Right cardiac atrium (tissue), 5 donors: ENCODE results near the gene GGPS1. TPM values are rescaled to one million over a fixed set of nuclear protein-coding genes. Genes with fewer than 3 reads are reported as not detected.
"Not testable (repeated sequence)": the region's sequence is repeated elsewhere in the genome, so short reads cannot be mapped to it uniquely, and the experiment has no call there.

Experiments used
- ATAC-seq, 2 donors: fragments of 200-7000 bp; cut with Tn5 transposase; one replicate each; pipeline versions ENCODE4 v1.8.0 to v1.9.1; 2020; ENCODE audit warnings: moderate library complexity in 2 of 2, mild to moderate bottlenecking in 1 of 2
- DNase-seq, 3 donors: peaks; one replicate each; pipeline ENCODE4 v3.0.0-alpha.2; 2020
- H3K27ac ChIP-seq: one replicate; pipeline ENCODE4 v1.5.1; 2013; ENCODE audit warnings: mild to moderate bottlenecking, low read length, control low read depth, moderate library complexity
- H3K27me3 ChIP-seq: one replicate; pipeline ENCODE4 v1.6.1; 2013; ENCODE audit not compliant: control insufficient read depth, insufficient read depth
- H3K4me1 ChIP-seq: one replicate; pipeline ENCODE4 v1.6.1; 2013; ENCODE audit warnings: low read length; ENCODE audit not compliant: control insufficient read depth, insufficient read depth
- H3K4me3 ChIP-seq: one replicate; pipeline ENCODE4 v1.5.1; 2013; ENCODE audit warnings: low read length, control low read depth
- H3K9me3 ChIP-seq: one replicate; pipeline ENCODE4 v1.6.1; 2013; ENCODE audit warnings: low read length; ENCODE audit not compliant: control insufficient read depth
- WGBS: extraction: QIAGEN DNeasy Blood & Tissue Kit; methylation state at CpG from one replicate; pipeline ENCODE4 v1.1.7; 2013; 5-methylcytosine and 5-hydroxymethylcytosine counted together
- intact Hi-C, 4 donors: fragments of 100-400 bp; cut with DNase I; formaldehyde crosslinking; loops; one replicate each; pipeline versions ENCODE4 v1.11.0 to v1.14.0; 2022 to 2023
- polyA plus RNA-seq: library from polyadenylated mRNA; stranded (reverse); fragments of 200-250 nt; gene quantifications from one replicate; pipeline ENCODE4 v1.2.3, GENCODE V29; 2013
- total RNA-seq, 4 donors: library from RNA; stranded (reverse); fragmentation: NEBNext Ultra II Directional; extraction: Animal tissue kit (Norgen Biotek cat#: 25700); gene quantifications; one replicate each; pipeline ENCODE4 v1.2.1, GENCODE V29; 2021
- donor health status: healthy with polysubstance abuse.
- donor health status: DM: no; HTN: yes; CAD: no.
- donor health status: DM: no; HTN: no; CAD: no.
- donor health status: DM: no; HTN: yes; CAD: no; lungs with severe emphysema.
- donor health status: DM: yes; HTN: yes; CAD: no.

The GGPS1 gene
- total and polyA plus RNA-seq, 5 donors, result 22.0 to 33.5 (median 29.9) TPM

DNA sequence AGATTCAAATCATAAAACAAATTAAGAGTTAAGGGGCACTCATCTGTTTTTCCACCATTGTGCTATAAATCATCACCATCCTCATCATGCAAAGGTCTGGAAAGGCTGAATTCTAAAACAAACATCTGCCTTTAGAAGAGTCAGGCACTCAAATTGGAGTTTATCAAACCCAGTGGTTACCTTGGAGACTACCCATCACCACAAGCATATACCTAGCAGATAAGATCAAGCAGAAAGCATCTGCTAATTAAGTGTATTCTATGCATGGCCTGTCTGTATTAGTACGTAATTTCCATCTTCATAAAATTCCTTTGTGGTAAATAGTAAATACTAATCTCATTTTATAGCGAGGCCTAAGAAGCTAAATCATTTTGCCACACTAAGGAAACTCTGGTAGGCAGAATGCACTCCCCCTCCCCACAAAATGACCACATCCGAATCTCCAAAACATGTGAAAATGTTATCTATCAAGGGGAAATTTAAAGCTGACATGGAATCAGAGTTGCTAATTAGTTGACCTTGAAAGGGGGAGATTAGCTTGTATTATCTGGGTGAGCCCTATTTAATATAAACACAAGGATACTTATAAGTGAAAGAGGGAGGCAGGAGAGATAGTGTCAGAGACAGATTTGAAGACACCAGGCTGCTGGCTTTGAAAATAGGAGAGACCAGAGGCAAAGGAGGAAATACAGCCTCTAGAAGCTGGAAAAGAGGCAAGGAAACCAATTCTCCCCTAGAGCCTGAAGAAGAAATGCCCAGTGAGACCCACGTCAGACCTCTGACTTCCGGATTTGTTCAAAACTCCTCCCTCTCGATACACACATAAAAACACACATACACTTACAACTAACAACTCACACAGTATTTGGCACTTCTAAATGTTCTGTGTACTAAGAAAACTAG lies 23.6 kb upstream of the GGPS1 start:
- peaks cover 6% of the 10 kb centered on the region for H3K4me1 ChIP-seq
- no peak overlapping the region for H3K4me3 ChIP-seq
- no peaks in the 10 kb centered on the region for H3K9me3 ChIP-seq
- H3K27ac ChIP-seq, result no peak overlapping the region
- WGBS, result 27% methylated on average over 6 of the region's 6 CpGs
- intact Hi-C loops, result no loop called here
- DNase-seq, result no peak
- H3K27me3 ChIP-seq, result no peaks in the 10 kb centered on the region
- peak; percentile 50 to 59 for ATAC-seq

DNA sequence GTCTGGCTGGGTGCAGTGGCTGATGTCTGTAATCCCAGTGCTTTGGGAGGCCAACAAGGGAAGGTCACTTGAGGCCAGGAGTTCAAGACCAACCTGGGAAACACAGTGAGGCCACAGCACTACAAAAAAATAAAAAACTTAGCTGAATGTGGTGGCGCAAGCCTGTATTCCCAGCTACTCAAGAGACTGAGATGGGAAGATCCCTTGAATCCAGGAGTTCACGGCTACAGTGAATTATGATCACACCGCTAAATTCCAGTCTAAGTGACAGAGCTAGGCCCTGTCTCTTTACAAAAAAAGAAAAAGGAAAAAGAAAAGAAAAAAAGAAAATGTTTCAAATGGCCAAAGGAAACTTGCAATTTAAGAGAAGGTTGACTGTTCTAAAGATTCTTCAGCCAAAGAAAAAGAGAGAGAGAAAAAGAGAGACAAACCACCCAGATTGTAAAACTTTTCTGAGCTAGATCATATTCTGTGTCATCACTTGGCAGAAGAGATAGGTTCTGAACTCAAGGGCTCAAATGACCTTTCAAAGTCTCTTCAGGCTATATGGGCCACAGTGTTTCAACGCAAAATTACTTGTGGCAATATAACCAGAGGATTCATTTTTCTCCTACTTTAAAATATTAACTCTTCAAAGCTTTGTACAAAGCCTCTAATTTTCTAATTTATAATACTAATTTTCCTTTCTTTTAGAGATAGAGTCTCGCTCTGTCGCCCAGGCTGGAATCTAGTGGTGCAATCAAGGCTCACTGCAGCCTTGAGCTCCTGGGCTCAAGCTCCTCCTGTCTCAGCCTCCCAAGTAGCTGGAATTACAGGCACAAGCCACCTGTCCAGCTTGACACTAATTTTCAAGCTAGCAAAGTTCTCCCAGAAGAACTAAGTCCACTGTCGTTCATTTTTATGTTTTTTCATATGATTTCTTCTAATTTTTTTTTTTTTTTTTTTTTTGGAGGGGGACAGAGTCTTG lies 20.9 kb upstream of the GGPS1 start:
- intact Hi-C loops, result no loop called here
- ATAC-seq, result peak in 1 of 2 donors; percentile 49
- DNase-seq, result no peak
- Histone ChIP-seq H3K9me3 (no peaks in the 10 kb centered on the region), H3K4me3 (no peak overlapping the region), H3K4me1 (peaks cover 4% of the 10 kb centered on the region), H3K27me3 (no peaks in the 10 kb centered on the region), H3K27ac (no peak overlapping the region)
- WGBS, result 80% methylated on average over 7 of the region's 7 CpGs

DNA sequence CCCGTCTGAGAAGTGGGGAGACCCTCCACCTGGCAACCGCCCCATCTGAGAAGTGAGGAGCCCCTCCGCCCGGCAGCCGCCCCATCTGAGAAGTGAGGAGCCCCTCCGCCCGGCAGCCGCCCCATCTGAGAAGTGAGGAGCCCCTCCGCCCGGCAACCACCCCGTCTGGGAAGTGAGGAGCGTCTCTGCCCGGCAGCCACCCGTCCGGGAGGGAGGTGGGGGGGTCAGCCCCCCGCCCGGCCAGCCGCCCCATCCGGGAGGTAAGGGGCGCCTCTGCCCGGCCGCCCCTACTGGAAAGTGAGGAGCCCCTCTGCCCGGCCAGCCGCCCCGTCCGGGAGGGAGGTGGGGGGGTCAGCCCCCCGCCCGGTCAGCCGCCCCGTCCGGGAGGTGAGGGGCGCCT lies 19.2 kb upstream of the GGPS1 start:
- 94% methylated on average over 32 of the region's 32 CpGs for WGBS

DNA sequence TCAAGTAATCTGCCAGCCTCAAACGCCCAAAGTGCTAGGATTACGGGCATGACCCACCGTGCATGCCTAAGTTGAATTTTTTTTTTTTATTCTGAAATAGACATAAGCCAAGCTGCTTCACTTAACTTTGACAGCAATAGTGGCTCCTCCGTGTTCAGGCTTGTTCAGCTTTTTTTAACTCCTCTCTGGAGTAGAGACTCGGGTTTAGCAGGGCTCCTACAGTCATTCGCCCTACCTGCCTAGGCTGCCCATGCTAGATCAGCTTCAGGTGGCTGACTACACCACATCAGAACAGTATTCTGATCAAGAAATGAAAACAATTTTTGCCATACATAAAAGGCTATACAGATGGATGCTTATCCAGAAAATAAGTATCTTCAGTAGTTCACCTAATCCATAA lies 15.1 kb upstream of the GGPS1 start:
- DNase-seq (no peak), ATAC-seq (no peak)
- WGBS, result 60% methylated on average over 6 of the region's 6 CpGs
- Histone ChIP-seq H3K27ac (no peak overlapping the region), H3K4me3 (no peak overlapping the region), H3K4me1 (peaks cover 10% of the 10 kb centered on the region), H3K27me3 (no peaks in the 10 kb centered on the region), H3K9me3 (no peaks in the 10 kb centered on the region)
- intact Hi-C loops, result no loop called here

More for the DNA sequence above, 19.2 kb upstream of the GGPS1 start:
- intact Hi-C loops, H3K9me3 ChIP-seq, H3K4me3 ChIP-seq, ATAC-seq, H3K27me3 ChIP-seq, DNase-seq, H3K27ac ChIP-seq: not testable (repeated sequence)
- peaks cover 11% of the 10 kb centered on the region for H3K4me1 ChIP-seq

DNA sequence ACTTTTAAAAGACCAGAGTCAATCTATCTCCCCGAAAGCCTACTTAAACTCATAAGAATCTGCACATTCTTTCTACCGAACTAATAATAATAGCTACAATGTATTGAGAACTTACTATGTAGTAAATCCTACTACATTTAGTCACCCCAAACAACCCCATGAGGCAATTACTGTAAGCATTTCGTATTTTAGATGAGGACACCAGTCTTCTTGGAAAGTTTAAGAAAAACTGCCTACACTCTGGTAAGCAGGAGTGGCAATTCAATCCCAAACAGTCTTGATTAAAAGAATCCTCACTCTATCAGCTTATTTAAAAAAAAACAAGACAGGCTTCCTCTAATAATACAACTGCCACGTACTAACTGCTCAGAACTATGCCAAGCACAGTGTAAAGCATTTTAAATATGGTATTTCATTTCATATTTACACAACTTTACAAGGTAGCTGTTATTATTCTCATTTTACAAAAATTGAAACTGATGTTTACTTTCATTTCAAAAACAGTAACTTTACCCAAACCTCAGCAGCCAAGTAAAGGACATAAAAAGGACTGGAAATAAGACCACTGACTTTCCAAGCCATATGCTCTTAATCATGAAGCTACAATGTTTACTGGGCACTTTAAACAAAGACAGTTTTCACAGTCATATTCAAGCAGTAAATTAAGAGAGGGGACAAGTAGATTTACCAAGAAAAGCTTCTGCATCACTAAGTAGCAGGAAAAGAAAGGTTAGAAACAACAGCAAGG lies 14.3 kb upstream of the GGPS1 start:
- Histone ChIP-seq H3K4me3 (no peak overlapping the region), H3K9me3 (no peaks in the 10 kb centered on the region), H3K4me1 (peaks cover 10% of the 10 kb centered on the region), H3K27me3 (no peaks in the 10 kb centered on the region), H3K27ac (no peak overlapping the region)
- DNase-seq (no peak), ATAC-seq (no peak)
- intact Hi-C loops, result no loop called here
- 49% methylated on average over 4 of the region's 4 CpGs for WGBS

DNA sequence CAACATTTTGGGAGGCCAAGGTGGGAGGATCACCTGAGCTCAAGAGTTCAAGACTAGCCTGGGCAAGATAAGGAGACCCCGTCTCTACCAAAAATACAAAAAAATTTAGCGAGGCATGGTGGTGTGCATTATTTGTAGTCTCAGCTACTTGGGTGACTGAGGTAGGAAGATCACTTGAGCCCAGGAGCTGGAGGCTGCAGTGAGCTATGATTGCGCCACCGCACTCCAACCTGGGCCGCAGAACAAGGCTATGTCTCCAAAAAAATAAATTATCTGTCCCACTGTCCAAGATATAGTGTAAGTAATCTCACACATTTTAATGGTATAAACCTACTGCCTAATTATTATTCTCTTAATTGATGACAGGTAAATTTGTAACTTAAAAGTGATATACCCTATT lies 13.2 kb upstream of the GGPS1 start:
- no peak for ATAC-seq
- Histone ChIP-seq H3K4me3 (no peak overlapping the region), H3K9me3 (no peaks in the 10 kb centered on the region), H3K27me3 (no peaks in the 10 kb centered on the region), H3K27ac (no peak overlapping the region), H3K4me1 (peaks cover 10% of the 10 kb centered on the region)
- intact Hi-C loops, result no loop called here
- DNase-seq, result no peak
- 97% methylated on average over 5 of the region's 5 CpGs for WGBS

DNA sequence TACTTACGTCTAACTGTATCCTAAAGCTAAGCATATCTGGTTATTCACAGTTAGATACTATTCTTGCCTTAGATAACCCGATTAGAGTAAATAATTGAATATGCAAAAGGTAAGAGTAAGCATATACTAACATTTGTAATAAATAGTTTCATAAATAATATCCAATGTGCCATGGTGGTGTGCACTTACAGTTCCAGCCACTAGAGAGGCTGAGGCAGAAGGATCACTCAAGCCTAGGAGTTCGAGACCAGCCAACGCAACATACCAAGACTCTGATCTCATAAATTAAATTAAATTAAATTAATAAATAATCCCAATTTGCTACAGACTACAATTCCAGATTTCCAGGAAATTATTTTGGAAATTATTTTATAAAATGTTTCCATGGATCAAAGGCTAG lies 12.6 kb upstream of the GGPS1 start:
- 97% methylated on average over 4 of the region's 4 CpGs for WGBS
- DNase-seq, result no peak
- Histone ChIP-seq H3K27me3 (no peaks in the 10 kb centered on the region), H3K9me3 (no peaks in the 10 kb centered on the region), H3K4me3 (no peak overlapping the region), H3K4me1 (peaks cover 13% of the 10 kb centered on the region), H3K27ac (no peak overlapping the region)
- ATAC-seq, result no peak
- intact Hi-C loops, result no loop called here

DNA sequence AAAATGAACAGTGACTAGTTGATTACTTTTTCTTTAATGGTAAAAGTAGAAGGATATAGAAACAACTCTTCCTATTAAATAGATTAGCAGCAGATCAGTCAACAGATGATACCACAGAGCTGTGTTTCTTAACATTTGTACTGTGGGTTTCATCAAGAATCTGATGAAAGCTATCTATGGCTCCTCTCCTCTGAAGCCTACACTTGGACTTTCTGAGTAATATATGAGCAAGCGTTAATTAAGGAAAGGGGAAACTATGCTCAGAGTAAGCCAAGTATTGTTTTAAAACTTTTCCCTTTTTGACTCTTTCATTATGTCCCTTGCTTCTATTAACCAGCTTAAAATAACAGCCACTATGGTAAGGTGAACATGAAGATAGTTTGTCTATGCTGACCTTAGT lies 11.2 kb upstream of the GGPS1 start:
- DNase-seq, result no peak
- H3K9me3 ChIP-seq, result no peaks in the 10 kb centered on the region
- no peak overlapping the region for H3K4me3 ChIP-seq
- no peak for ATAC-seq
- no peaks in the 10 kb centered on the region for H3K27me3 ChIP-seq
- WGBS, result 21% methylated on average over 1 of the region's 1 CpG
- H3K27ac ChIP-seq, result no peak overlapping the region
- intact Hi-C loops, result no loop called here
- H3K4me1 ChIP-seq, result peaks cover 13% of the 10 kb centered on the region

DNA sequence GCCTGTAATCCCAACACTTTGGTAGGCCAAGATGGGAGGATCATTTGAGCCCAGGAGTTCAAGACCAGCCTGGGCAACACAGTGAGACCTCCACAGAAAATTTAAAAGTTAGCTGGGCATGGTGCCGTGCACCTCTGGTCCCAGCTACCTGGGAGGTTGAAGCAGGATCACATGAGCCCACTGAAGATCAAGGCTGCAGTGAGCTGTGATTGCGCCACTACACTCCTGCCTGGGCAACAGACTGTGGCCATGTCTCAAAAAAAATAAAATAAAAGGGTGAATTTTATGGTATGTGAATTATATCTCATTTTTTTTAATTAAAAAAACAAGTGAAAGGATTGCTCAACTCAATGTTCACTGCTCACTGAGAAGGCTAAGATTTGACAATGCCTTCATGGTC lies 9.1 kb upstream of the GGPS1 start:
- Histone ChIP-seq H3K4me1 (peaks cover 6% of the 10 kb centered on the region), H3K9me3 (no peaks in the 10 kb centered on the region), H3K27ac (no peak overlapping the region), H3K4me3 (no peak overlapping the region), H3K27me3 (no peaks in the 10 kb centered on the region)
- DNase-seq, result no peak
- ATAC-seq, result no peak
- intact Hi-C loops, result no loop called here
- WGBS, result 93% methylated on average over 2 of the region's 2 CpGs

DNA sequence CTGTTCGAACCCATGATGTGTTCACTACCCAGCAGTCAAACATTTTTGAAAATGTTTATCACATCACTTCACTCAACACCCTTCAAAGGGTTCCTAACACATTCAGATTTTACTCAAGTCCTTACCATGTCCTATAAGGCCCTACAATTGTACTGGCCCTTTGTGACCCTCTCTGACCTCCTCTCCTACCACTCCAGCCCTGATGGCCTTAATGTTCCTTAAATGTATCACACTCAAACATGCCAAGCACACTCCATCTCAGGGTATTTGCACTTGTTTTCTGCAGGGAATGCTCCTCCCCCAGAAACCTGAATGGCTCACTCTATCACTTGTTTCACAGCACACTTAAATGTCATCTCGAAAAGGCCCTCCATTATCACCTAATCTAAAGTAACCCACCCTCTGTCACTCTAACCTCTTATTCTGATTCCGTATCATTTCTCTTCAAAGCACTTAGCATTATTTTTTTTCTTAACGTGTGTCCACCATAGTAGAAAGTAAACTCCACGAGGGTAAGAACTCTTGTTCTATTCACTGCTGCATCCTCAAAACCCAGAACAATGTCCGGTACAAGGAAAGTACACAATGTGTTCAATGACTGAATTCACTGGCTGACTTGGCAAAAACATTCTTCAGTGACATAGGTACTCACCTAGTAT lies 7.7 kb upstream of the GGPS1 start:
- WGBS, result 65% methylated on average over 6 of the region's 6 CpGs
- Histone ChIP-seq H3K27ac (no peak overlapping the region), H3K27me3 (no peaks in the 10 kb centered on the region), H3K9me3 (no peaks in the 10 kb centered on the region), H3K4me1 (peaks cover 3% of the 10 kb centered on the region), H3K4me3 (no peak overlapping the region)
- no peak for ATAC-seq
- intact Hi-C loops, result loop anchor here in 1 of 4 donors (10.0 kb wide), 1 partner anchor 46 kb away; no protein-coding TSS in a partner anchor
- DNase-seq, result no peak
